Gastrocnemius medialis (tissue), 4 donors: ENCODE measurements around the gene BTG4.

ENCODE experiments used
- CTCF ChIP-seq, 5 experiments: fragments of 450-650 bp in 3 of 5; fragments of 200-600 bp in 2 of 5; sonication (generic) in 2 of 5; IDR thresholded peaks in 4 of 5; conservative IDR thresholded peaks in 1 of 5; 1 replicate in 4 of 5; 2 replicates in 1 of 5; pipeline ENCODE4 v1.5.1; 2016 to 2019; ENCODE audit warnings: antibody characterized with exemption in 5 of 5, mild to moderate bottlenecking in 3 of 5, moderate library complexity in 3 of 5
- POLR2A ChIP-seq, 2 donors: fragments of 450-650 bp; IDR thresholded peaks; one replicate each; pipeline ENCODE4 v1.6.1; 2017; ENCODE audit warnings: antibody characterized with exemption in 2 of 2, mild to moderate bottlenecking in 2 of 2, moderate library complexity in 2 of 2

GRCh38 chr11:111549196-111549868, 37.1 kb upstream of the BTG4 start:
- TF ChIP-seq CTCF (IDR thresholded peaks at IDR 0.05 in 4 of 5, conservative IDR thresholded peaks at IDR 0.05 in 1 of 5) (no peak), POLR2A (IDR thresholded peaks at IDR 0.05) (no peak)
